BE2C (cell line): ENCODE data around the gene RBMS1.

Experiments
- DNase-seq: peaks from one replicate; pipeline ENCODE4 v3.0.0-alpha.2; 2020
- H3K27me3 ChIP-seq: fragments of 250-450 bp; sonication (Bioruptor Pico); 2 replicates; pipeline ENCODE4 v1.5.1; 2020; ENCODE audit warnings: mild to moderate bottlenecking
- H3K36me3 ChIP-seq: fragments of 250-450 bp; sonication (Bioruptor Pico); 2 replicates; pipeline ENCODE4 v1.5.1; 2020; ENCODE audit warnings: mild to moderate bottlenecking
- H3K4me1 ChIP-seq: fragments of 250-450 bp; sonication (Bioruptor Pico); 2 replicates; pipeline ENCODE4 v1.5.1; 2020
- H3K4me3 ChIP-seq: 2 replicates; pipeline ENCODE4 v1.5.1; 2011; ENCODE audit warnings: low read depth, low read length
- H3K9me3 ChIP-seq: fragments of 250-450 bp; sonication (Bioruptor Pico); 2 replicates; pipeline ENCODE4 v1.5.1; 2020
- TF ChIP-seq, protein P1 (sequence below): IDR thresholded peaks from 2 replicates; pipeline ENCODE4 v1.5.1; 2012; ENCODE audit warnings: mild to moderate bottlenecking, low read depth, low read length

Gene RBMS1

DNA sequence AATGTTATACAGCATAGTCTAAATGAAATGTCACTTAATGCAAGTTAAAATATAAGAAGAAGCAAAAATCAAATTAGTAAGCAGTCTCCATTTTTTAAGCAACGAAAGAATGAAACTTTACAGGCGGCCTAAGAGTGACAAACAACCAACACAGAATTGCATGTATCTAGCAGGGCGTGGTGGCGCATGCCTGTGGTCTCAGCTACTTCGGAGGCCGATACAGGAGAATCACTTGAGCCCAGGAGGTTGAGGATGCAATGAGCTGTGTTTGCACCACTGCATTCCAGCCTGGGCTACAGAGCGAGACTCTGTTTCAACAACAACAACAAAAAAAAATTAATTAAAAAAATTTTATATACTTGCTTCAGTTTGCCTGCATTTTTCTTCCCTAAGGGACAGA, 16.6 kb downstream of the RBMS1 start:
- Histone ChIP-seq H3K4me1 (peaks cover 4% of the 10 kb centered on the region), H3K4me3 (no peak overlapping the region), H3K27me3 (no peaks in the 10 kb centered on the region), H3K9me3 (no peaks in the 10 kb centered on the region), H3K36me3 (no peaks in the 10 kb centered on the region)
- no peak for DNase-seq
- TF ChIP-seq, protein P1, sequence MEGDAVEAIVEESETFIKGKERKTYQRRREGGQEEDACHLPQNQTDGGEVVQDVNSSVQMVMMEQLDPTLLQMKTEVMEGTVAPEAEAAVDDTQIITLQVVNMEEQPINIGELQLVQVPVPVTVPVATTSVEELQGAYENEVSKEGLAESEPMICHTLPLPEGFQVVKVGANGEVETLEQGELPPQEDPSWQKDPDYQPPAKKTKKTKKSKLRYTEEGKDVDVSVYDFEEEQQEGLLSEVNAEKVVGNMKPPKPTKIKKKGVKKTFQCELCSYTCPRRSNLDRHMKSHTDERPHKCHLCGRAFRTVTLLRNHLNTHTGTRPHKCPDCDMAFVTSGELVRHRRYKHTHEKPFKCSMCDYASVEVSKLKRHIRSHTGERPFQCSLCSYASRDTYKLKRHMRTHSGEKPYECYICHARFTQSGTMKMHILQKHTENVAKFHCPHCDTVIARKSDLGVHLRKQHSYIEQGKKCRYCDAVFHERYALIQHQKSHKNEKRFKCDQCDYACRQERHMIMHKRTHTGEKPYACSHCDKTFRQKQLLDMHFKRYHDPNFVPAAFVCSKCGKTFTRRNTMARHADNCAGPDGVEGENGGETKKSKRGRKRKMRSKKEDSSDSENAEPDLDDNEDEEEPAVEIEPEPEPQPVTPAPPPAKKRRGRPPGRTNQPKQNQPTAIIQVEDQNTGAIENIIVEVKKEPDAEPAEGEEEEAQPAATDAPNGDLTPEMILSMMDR = no peak

DNA sequence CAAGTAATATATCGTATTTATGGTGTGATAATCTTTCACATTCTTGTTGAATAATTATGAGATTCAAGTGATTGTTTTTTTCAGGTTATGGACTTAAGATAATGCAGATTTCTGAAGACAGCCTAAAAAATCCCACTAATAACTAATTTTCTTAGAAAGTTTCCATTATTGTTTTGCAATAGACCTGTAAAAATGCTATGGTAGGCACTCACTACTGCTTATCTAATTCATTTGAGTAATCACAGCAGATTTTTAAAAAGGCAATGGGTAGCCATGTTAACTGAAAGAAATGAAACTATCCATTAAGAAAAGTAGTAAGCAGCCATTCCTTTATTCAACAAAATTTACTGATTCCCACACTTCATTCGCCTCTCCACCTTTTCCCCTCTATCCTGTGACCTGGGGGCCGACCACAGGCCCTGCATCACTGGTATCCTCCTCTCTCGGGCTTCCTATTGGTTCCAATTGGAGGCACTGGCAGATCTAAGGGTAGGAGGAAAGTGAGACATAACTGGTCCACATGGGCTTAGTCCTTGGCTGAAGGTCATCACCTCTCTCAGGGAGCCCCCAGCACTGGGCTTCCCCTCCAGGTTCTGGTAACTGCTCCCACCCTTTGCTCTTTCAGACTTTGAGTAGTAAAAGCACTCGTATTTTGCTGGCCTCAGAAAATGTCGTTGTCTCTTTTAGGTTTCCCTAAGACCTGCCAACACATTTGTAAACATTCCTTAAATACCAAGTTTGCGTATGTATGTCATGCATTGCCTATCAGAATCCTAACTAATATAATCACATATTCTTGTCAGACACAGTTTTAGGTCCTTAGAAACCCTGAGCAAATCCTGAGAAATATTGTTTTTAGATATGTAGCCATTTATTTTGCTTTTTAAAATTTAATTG, 18.5 kb downstream of the RBMS1 start:
- H3K4me1 ChIP-seq = no peaks in the 10 kb centered on the region; the same call in 1 of the 2 replicates
- H3K4me3 ChIP-seq = no peak overlapping the region
- TF ChIP-seq, protein P1 = no peak
- no peaks in the 10 kb centered on the region for H3K9me3 ChIP-seq
- DNase-seq = no peak
- no peaks in the 10 kb centered on the region for H3K36me3 ChIP-seq
- H3K27me3 ChIP-seq = no peaks in the 10 kb centered on the region

DNA sequence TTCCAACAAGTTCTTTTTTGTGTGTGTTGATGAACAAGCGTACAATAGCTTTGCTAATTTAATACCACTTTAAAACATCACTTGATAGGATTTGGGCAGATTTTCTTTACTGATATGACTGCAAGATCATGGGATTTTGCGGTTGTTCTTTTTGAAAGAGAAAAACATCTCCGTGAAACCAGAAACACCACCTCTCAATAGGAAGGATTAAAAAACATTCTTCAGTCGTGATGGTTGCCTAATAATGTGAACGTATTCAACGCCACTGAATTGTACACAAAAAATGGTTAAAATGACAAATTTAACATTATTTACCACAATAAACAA, 19.3 kb downstream of the RBMS1 start:
- H3K4me1 ChIP-seq = no peaks in the 10 kb centered on the region; the same call in 1 of the 2 replicates
- DNase-seq = no peak
- no peak overlapping the region for H3K4me3 ChIP-seq
- no peaks in the 10 kb centered on the region for H3K9me3 ChIP-seq
- no peaks in the 10 kb centered on the region for H3K27me3 ChIP-seq
- TF ChIP-seq, protein P1 = no peak
- H3K36me3 ChIP-seq = no peaks in the 10 kb centered on the region

DNA sequence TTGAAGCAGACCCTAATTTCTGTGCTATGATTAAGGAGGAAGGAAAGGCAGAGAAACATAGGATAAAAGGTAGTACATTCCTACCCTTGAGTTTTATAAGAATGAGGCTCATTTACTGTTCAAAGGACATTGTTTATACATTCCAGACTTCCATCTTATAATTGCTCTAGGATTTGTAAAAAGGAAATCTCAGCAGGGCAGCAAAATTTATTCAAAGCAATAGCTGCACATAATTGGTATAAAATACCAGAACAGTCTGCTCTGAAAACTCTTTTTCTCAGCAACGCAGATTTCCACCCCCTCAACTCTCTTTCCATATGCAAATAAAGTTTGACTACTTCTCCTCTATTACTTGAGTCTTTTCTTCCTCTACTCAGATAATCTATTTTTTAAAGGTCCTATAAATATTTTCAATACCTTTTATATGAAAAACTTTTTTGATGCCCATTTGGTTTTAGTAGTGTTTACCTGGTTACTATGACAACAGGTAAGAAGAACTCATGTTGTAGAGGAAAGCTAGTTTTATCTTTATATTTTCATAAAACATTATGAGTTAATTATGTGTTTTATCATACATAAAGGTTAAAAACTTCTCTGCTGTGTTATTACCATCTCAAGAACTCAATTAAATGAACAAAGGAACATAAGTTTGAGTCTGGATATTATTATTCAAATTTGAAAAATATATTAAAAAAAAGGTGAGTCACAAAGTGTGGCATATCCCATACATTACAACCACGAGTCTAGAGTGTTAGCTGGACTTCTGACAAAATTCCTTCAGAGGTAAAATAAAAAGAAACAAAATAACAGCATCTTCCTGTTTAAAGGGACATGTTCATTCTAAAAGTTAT, 19.9 kb downstream of the RBMS1 start:
- no peak for DNase-seq
- Histone ChIP-seq H3K27me3 (no peaks in the 10 kb centered on the region), H3K4me1 (no peaks in the 10 kb centered on the region; the same call in 1 of the 2 replicates), H3K4me3 (no peak overlapping the region), H3K9me3 (no peaks in the 10 kb centered on the region), H3K36me3 (no peaks in the 10 kb centered on the region)
- TF ChIP-seq, protein P1 = no peak

DNA sequence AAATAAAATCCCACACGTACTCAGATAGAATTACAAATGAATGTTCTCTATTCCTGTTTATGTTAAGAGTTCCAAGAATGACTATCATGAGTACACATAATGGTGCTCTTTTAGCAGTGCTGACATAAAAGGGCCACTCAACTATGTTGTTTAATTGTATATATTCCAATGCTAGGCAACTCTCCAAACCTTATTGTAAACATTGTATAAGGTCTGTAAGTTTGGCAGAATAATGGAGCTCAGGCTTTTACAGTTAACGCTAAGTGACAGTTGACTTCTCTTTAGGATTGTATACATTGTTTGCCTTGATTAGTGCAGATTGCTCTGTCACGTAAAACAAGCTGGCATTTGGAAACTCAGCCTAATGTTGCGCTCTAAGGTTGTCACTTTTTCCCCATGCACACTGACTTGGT, 20.8 kb downstream of the RBMS1 start:
- TF ChIP-seq, protein P1 = no peak
- Histone ChIP-seq H3K27me3 (no peaks in the 10 kb centered on the region), H3K4me1 (no peaks in the 10 kb centered on the region), H3K36me3 (no peaks in the 10 kb centered on the region), H3K9me3 (no peaks in the 10 kb centered on the region), H3K4me3 (no peak overlapping the region)
- DNase-seq = no peak

DNA sequence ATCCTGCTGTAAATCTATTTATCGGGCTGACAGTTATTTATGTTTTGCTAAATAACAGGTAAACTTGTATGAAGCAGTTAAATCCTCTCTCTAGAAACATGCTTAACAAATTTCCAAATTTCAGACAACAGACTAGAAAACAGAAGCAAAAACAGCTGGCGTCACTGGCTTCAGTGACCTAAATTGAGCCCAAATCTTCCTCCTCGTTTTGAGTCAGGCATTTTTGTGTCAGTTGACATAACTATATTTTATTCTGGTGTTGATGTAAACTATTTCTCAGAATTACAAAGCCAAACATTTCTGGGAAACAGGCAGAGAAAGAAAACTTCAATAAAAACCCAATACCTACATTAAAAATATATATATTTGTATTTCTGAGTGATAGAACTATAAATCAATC, 21.7 kb downstream of the RBMS1 start:
- Histone ChIP-seq H3K9me3 (no peaks in the 10 kb centered on the region), H3K27me3 (no peaks in the 10 kb centered on the region), H3K4me1 (no peaks in the 10 kb centered on the region), H3K36me3 (no peaks in the 10 kb centered on the region), H3K4me3 (no peak overlapping the region)
- no peak for DNase-seq
- TF ChIP-seq, protein P1 = no peak
